Neural cell (in vitro differentiated cells): ENCODE results near the gene HIBADH.

Experiments used
- EP300 ChIP-seq: fragments of 450-650 bp; conservative IDR thresholded peaks from 2 replicates; pipeline ENCODE4 v1.6.1; 2014; ENCODE audit warnings: antibody characterized with exemption, mild to moderate bottlenecking, moderate library complexity; ENCODE audit not compliant: poor library complexity, severe bottlenecking
- EZH2 ChIP-seq: fragments of 200-600, 300-800 bp; shearing (Covaris generic), sonication (generic); IDR thresholded peaks from 2 replicates; pipeline ENCODE4 v1.6.1; 2014; ENCODE audit warnings: antibody characterized with exemption, low read length, borderline replicate concordance, mild to moderate bottlenecking; ENCODE audit not compliant: insufficient read depth, poor library complexity, severe bottlenecking
- POLR2AphosphoS5 ChIP-seq: IDR thresholded peaks from 2 replicates; pipeline ENCODE4 v1.6.1; 2012
- RAD21 ChIP-seq: fragments of 450-650 bp; conservative IDR thresholded peaks from 2 replicates; pipeline ENCODE4 v1.6.1; 2014; ENCODE audit warnings: antibody characterized with exemption, mild to moderate bottlenecking, moderate library complexity
- SMC3 ChIP-seq: fragments of 450-650 bp; conservative IDR thresholded peaks from 2 replicates; pipeline ENCODE4 v1.6.1; 2014; ENCODE audit warnings: antibody characterized with exemption, mild to moderate bottlenecking, moderate library complexity; ENCODE audit not compliant: poor library complexity
- TAF1 ChIP-seq: IDR thresholded peaks from 2 replicates; pipeline ENCODE4 v1.6.1; 2012; ENCODE audit warnings: low read depth
- TF ChIP-seq, protein P1 (sequence below): fragments of 450-650 bp; IDR thresholded peaks from 2 replicates; pipeline ENCODE4 v1.5.1; 2014; ENCODE audit warnings: antibody characterized with exemption, mild to moderate bottlenecking, moderate library complexity; ENCODE audit not compliant: poor library complexity, severe bottlenecking
- TF ChIP-seq, protein P2 (sequence below): IDR thresholded peaks from 2 replicates; pipeline ENCODE4 v1.6.1; 2012; ENCODE audit warnings: borderline replicate concordance

- TF ChIP-seq, protein P1, sequence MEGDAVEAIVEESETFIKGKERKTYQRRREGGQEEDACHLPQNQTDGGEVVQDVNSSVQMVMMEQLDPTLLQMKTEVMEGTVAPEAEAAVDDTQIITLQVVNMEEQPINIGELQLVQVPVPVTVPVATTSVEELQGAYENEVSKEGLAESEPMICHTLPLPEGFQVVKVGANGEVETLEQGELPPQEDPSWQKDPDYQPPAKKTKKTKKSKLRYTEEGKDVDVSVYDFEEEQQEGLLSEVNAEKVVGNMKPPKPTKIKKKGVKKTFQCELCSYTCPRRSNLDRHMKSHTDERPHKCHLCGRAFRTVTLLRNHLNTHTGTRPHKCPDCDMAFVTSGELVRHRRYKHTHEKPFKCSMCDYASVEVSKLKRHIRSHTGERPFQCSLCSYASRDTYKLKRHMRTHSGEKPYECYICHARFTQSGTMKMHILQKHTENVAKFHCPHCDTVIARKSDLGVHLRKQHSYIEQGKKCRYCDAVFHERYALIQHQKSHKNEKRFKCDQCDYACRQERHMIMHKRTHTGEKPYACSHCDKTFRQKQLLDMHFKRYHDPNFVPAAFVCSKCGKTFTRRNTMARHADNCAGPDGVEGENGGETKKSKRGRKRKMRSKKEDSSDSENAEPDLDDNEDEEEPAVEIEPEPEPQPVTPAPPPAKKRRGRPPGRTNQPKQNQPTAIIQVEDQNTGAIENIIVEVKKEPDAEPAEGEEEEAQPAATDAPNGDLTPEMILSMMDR: peak; percentile 59
- TF ChIP-seq POLR2AphosphoS5: no peak
- no peak for TF ChIP-seq EP300
- peak; percentile 69 for TF ChIP-seq SMC3
- TF ChIP-seq TAF1: no peak
- TF ChIP-seq EZH2: no peak
- TF ChIP-seq, protein P2, sequence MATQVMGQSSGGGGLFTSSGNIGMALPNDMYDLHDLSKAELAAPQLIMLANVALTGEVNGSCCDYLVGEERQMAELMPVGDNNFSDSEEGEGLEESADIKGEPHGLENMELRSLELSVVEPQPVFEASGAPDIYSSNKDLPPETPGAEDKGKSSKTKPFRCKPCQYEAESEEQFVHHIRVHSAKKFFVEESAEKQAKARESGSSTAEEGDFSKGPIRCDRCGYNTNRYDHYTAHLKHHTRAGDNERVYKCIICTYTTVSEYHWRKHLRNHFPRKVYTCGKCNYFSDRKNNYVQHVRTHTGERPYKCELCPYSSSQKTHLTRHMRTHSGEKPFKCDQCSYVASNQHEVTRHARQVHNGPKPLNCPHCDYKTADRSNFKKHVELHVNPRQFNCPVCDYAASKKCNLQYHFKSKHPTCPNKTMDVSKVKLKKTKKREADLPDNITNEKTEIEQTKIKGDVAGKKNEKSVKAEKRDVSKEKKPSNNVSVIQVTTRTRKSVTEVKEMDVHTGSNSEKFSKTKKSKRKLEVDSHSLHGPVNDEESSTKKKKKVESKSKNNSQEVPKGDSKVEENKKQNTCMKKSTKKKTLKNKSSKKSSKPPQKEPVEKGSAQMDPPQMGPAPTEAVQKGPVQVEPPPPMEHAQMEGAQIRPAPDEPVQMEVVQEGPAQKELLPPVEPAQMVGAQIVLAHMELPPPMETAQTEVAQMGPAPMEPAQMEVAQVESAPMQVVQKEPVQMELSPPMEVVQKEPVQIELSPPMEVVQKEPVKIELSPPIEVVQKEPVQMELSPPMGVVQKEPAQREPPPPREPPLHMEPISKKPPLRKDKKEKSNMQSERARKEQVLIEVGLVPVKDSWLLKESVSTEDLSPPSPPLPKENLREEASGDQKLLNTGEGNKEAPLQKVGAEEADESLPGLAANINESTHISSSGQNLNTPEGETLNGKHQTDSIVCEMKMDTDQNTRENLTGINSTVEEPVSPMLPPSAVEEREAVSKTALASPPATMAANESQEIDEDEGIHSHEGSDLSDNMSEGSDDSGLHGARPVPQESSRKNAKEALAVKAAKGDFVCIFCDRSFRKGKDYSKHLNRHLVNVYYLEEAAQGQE: no peak
- TF ChIP-seq RAD21: peak; percentile 63
Measured at GRCh38 chr7:27605689-27606269, 56.9 kb downstream of the HIBADH start.
